DOHH2 (cell line): Measurements from ENCODE around the gene BTBD1.
"Not testable (repeated sequence)": the region's sequence is repeated elsewhere in the genome, so short reads cannot be mapped to it uniquely, and the experiment has no call there.

Experiments
- EZH2phosphoT487 ChIP-seq: fragments of 200-600 bp; sonication (generic); IDR thresholded peaks from 2 replicates; pipeline ENCODE4 v1.6.1; 2017; ENCODE audit warnings: borderline replicate concordance, mild to moderate bottlenecking, antibody characterized with exemption, low read length, moderate library complexity, mixed read lengths
- TF ChIP-seq, protein P1 (sequence below): fragments of 200-600 bp; sonication (generic); IDR thresholded peaks from one replicate; pipeline ENCODE4 v1.5.1; 2014; ENCODE audit warnings: antibody characterized with exemption, mild to moderate bottlenecking, low read depth, low read length; ENCODE audit not compliant: poor library complexity, severe bottlenecking

GRCh38 chr15:83069211-83069642 lies 2.2 kb upstream of the BTBD1 start:
- TF ChIP-seq, protein P1, sequence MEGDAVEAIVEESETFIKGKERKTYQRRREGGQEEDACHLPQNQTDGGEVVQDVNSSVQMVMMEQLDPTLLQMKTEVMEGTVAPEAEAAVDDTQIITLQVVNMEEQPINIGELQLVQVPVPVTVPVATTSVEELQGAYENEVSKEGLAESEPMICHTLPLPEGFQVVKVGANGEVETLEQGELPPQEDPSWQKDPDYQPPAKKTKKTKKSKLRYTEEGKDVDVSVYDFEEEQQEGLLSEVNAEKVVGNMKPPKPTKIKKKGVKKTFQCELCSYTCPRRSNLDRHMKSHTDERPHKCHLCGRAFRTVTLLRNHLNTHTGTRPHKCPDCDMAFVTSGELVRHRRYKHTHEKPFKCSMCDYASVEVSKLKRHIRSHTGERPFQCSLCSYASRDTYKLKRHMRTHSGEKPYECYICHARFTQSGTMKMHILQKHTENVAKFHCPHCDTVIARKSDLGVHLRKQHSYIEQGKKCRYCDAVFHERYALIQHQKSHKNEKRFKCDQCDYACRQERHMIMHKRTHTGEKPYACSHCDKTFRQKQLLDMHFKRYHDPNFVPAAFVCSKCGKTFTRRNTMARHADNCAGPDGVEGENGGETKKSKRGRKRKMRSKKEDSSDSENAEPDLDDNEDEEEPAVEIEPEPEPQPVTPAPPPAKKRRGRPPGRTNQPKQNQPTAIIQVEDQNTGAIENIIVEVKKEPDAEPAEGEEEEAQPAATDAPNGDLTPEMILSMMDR = not testable (repeated sequence)
- not testable (repeated sequence) for TF ChIP-seq EZH2phosphoT487
